Esophagus squamous epithelium (tissue), 4 donors: Measurements from ENCODE around the gene FHIP1A.

ENCODE experiments used
- CTCF ChIP-seq, 6 experiments: fragments of 450-650 bp in 4 of 6; fragments of 200-600 bp in 2 of 6; sonication (generic) in 2 of 6; IDR thresholded peaks; one replicate each; pipeline ENCODE4 v1.5.1; 2016 to 2019; ENCODE audit warnings: antibody characterized with exemption in 6 of 6, mild to moderate bottlenecking in 4 of 6, moderate library complexity in 4 of 6
- POLR2A ChIP-seq, 4 donors: fragments of 450-650 bp; IDR thresholded peaks; one replicate each; pipeline ENCODE4 v1.6.1; 2017; ENCODE audit warnings: antibody characterized with exemption in 4 of 4, mild to moderate bottlenecking in 4 of 4, moderate library complexity in 3 of 4

DNA sequence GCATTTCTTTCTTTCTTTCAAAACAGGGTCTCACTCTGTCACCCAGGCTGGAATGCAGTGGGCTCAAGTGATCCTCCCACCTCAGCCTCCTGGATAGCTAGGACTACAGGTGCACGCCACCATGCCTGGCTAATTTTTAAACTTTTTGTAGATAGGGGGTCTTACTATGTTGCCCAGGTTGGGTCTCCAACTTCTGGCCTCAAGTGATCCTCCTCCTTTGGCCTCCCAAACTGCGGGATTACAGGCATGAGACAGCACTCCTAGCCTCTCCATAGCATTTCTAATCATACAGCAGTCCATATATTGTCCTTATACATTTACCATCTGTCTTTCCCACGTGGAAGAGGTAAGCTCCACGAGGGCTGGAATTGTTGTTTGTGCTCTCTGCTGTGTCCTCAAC lies 2.0 kb upstream of the FHIP1A start:
- no peak for TF ChIP-seq CTCF (IDR thresholded peaks at IDR 0.05)
- TF ChIP-seq POLR2A (IDR thresholded peaks at IDR 0.05) = no peak
